ENCODE measurements around the gene FAM25A. TPM values are rescaled to one million over a fixed set of nuclear protein-coding genes. Genes with fewer than 3 reads are reported as not detected.
"Not testable (repeated sequence)": the region's sequence is repeated elsewhere in the genome, so short reads cannot be mapped to it uniquely, and the experiment has no call there.

Gene FAM25A
- not detected for total RNA-seq
- long read RNA-seq = 0 reads

DNA sequence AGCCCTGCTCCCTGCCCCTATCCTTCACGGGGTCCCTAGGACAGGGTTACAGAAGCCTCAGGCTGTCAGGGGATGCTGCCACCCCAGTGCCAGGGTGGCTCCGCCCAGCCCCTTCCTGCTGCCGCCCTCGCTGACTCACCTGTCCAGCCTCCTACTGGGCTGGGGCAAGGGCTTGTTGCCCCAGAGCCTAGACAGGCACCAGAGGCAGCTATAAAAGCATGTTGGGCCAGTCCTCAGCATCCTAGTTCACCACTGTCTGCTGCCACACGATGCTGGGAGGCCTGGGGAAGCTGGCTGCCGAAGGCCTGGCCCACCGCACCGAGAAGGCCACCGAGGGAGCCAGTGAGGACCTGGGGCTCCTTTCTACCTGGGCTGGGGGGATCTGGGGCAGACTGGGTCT is at the start of gene FAM25A:
Gene FAM25A (plus strand): TSS at position 239 of the 400 bp plus-strand sequence. CDS start 31 bp downstream, at position 270.
- H3K4me1 ChIP-seq; H3K27ac ChIP-seq (replicated peaks); H3K9me3 ChIP-seq (replicated peaks); DNase-seq; H3K27me3 ChIP-seq (ENCODE audit: low read depth); H3K4me3 ChIP-seq; intact Hi-C loops (cut with micrococcal nuclease); H3K36me3 ChIP-seq: not testable (repeated sequence)

GRCh38 chr10:86970982-86971231 is 49.2 kb upstream of the FAM25A start:
- intact Hi-C loops (cut with micrococcal nuclease) = no loop called here
- peak overlapping the region; percentile 97 for H3K27ac ChIP-seq (replicated peaks)
- peaks cover 62% of the 10 kb centered on the region for H3K4me1 ChIP-seq
- no peaks in the 10 kb centered on the region for H3K36me3 ChIP-seq
- no peaks in the 10 kb centered on the region for H3K27me3 ChIP-seq (ENCODE audit: low read depth)
- no peak for DNase-seq
- no peak for TF ChIP-seq CTCF (IDR thresholded peaks at IDR 0.05; ENCODE audit: borderline replicate concordance)
- peak overlapping the region; percentile 75 for H3K4me3 ChIP-seq
- no peaks in the 10 kb centered on the region for H3K9me3 ChIP-seq (replicated peaks)

- peak overlapping the region; percentile 75 for H3K4me3 ChIP-seq
- no peaks in the 10 kb centered on the region for H3K9me3 ChIP-seq (replicated peaks)
- H3K27me3 ChIP-seq (ENCODE audit: low read depth) = no peaks in the 10 kb centered on the region
- peaks cover 57% of the 10 kb centered on the region for H3K4me1 ChIP-seq
- TF ChIP-seq CTCF (IDR thresholded peaks at IDR 0.05; ENCODE audit: borderline replicate concordance) = peak; percentile 17
- peak; percentile 87 for DNase-seq
- H3K27ac ChIP-seq (replicated peaks) = peak overlapping the region; percentile 97
- intact Hi-C loops (cut with micrococcal nuclease) = no loop called here
- H3K36me3 ChIP-seq = no peaks in the 10 kb centered on the region
These were observed 48.7 kb upstream of the FAM25A start for GRCh38 chr10:86971232-86971991.

DNA sequence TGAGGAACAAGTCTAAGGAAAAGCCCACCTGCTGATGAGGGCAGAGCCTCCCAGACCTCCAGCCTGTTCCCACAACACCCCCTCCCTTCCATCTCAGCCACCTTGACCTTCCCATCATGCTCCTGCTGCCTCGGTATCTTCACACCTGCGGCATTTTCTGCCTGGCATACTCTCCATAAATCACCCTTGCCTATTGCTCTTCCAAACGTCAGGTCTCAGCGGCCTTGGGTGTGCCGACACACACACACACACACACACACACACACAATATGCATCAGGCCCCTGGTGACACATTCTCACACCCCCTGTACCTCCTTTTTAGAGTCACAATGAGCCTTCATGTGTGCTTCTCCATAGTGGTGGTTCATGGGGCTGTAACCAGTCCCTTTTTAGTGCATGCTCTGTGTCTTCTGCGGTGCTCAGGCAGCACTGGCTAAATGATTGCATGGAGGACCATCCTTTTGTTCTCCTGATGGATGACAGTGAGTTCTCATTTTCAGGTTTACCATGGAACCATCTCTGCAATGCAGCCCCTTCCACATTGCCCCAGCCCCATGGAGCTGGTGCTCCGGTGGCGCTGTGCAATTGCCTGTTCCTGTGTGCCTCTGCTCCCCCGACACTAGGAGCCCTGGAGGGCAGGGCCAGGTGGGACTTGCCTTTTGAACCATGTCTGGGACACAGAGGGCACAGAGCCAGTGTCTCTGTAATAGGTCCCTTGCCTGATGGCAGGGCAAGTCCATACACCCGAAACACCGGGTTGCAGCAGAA is 47.3 kb upstream of the FAM25A start:
- H3K27ac ChIP-seq (replicated peaks) = peak overlapping the region; percentile 97
- peaks cover 48% of the 10 kb centered on the region for H3K4me1 ChIP-seq
- H3K27me3 ChIP-seq (ENCODE audit: low read depth) = no peaks in the 10 kb centered on the region
- no peaks in the 10 kb centered on the region for H3K9me3 ChIP-seq (replicated peaks)
- intact Hi-C loops (cut with micrococcal nuclease) = no loop called here
- no peak for TF ChIP-seq CTCF (IDR thresholded peaks at IDR 0.05; ENCODE audit: borderline replicate concordance)
- H3K4me3 ChIP-seq = no peak overlapping the region
- DNase-seq = no peak
- H3K36me3 ChIP-seq = no peaks in the 10 kb centered on the region

DNA sequence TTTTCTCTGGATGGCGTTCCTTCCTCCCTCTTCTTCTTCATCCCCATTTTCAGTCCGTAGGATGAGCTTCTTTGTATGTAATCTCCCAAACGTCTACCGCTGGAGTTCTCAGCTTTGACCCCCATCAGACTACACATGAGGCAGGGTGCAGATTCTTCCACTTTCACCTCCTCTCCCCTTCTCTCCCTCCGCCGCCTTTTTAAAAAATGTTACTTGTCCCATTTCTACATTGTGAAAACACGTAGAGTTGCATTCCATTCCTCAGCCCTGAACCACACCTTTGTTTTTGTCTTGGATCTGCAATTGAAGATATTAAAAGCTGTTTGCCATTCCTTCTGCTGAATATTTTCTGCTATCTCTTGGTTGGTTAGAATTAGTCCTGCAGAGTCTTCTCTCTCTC is 45.6 kb upstream of the FAM25A start:
- H3K4me3 ChIP-seq = no peak overlapping the region
- no peaks in the 10 kb centered on the region for H3K9me3 ChIP-seq (replicated peaks)
- H3K27ac ChIP-seq (replicated peaks) = no peak overlapping the region
- no peak for DNase-seq
- H3K4me1 ChIP-seq = peaks cover 40% of the 10 kb centered on the region
- no peak for TF ChIP-seq CTCF (IDR thresholded peaks at IDR 0.05; ENCODE audit: borderline replicate concordance)
- H3K36me3 ChIP-seq = no peaks in the 10 kb centered on the region
- H3K27me3 ChIP-seq (ENCODE audit: low read depth) = no peaks in the 10 kb centered on the region
- intact Hi-C loops (cut with micrococcal nuclease) = no loop called here

Data from left ventricle myocardium inferior (tissue), 1 donor.